GM18909 (cell line): ENCODE results near the gene HRC.
"Not testable (repeated sequence)": the region's sequence is repeated elsewhere in the genome, so short reads cannot be mapped to it uniquely, and the experiment has no call there.

Source experiments
- ATAC-seq: cut with Tn5 transposase; IDR thresholded peaks from one replicate; pipeline ENCODE4 v1.9.1; 2021; ENCODE audit warnings: mild to moderate bottlenecking; ENCODE audit not compliant: unreplicated experiment, poor library complexity

Gene HRC

DNA sequence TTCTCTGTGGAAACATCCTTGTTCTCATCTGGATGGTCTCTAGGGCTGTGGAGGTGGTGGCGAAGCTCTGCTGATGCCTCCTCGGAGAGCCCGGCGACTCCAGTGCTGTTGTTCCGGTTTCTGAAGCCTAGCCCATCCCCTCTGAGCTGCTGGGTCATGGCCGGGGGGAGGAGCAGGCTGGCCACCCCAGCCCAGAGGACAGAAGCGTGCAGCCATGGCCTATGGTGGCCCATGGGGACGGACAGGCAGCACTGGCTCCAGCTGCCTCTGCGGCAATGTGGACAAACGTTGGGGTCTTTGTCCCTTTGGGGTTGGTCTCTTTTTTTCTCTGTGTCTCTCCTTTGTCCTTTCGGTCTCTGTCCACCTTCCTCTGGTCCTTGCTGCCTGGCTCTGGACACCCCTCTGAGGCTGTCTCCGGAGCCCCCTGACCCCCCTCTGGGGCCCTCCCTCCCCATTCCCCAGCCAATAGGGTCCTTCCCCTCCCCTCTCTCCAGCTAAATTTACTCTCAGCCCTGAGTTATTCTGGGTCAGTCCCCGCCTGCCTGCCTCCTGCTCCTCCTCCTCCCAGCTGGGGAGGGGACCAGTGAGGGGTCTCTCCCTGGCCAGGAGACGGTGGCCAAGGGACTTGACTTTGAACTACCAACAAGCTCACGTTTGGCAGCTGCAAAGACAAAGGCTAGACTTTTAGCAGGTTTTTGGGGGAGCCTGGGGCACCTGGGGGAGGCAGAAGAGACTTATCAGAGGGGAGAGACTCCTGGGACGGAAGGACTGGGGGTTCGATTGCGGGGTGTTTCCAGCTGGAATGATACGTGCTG, at the start of gene HRC:
Gene HRC, minus strand, starts transcription at position 392 of the 815 bp plus-strand sequence. Its CDS starts 159 bp downstream, at position 233.
- no peak for ATAC-seq

GRCh38 chr19:49201042-49201441, 45.8 kb upstream of the HRC start:
- ATAC-seq = no peak

DNA sequence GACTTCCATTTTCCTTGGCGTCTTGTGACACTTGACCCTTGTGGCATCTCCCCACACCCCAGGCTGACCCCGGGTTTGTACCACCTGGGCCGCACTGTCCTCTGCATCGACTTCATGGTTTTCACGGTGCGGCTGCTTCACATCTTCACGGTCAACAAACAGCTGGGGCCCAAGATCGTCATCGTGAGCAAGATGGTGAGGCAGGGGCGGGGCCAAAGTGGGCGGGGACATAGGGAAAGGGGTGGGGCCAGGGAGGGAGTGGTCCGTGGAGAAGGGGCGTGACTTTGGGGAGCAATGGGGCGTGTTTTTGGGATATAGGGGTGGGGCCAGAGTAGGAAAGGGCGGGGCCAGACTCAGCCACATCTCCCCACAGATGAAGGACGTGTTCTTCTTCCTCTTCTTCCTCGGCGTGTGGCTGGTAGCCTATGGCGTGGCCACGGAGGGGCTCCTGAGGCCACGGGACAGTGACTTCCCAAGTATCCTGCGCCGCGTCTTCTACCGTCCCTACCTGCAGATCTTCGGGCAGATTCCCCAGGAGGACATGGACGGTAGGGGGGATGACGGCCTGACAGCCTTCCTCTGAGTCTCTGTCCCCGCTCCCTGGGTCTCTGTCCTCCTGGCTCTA, 45.2 kb upstream of the HRC start:
- ATAC-seq = no peak

DNA sequence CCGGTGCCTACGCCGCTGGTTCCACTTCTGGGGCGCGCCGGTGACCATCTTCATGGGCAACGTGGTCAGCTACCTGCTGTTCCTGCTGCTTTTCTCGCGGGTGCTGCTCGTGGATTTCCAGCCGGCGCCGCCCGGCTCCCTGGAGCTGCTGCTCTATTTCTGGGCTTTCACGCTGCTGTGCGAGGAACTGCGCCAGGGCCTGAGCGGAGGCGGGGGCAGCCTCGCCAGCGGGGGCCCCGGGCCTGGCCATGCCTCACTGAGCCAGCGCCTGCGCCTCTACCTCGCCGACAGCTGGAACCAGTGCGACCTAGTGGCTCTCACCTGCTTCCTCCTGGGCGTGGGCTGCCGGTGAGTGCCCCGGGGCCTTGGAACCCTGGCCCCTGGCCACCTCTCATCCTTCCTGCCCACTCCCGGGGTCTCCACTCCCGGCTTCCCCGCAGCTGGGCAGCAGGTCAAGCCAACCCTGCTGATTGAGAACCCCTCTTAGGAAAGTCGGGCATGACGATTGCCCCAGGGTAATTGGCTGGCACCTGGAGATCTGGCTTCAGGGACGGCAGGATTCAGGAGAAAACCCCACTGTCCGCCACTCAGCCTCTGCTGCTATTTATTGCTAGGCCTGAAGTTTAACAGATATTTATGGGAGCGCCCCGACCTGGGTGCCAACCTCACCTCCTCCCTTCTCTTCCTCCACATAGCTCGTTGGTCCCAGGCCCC, 41.5 kb upstream of the HRC start:
- ATAC-seq = no peak

- no peak for ATAC-seq
Measured at GRCh38 chr19:49194408-49194807, 39.2 kb upstream of the HRC start.

DNA sequence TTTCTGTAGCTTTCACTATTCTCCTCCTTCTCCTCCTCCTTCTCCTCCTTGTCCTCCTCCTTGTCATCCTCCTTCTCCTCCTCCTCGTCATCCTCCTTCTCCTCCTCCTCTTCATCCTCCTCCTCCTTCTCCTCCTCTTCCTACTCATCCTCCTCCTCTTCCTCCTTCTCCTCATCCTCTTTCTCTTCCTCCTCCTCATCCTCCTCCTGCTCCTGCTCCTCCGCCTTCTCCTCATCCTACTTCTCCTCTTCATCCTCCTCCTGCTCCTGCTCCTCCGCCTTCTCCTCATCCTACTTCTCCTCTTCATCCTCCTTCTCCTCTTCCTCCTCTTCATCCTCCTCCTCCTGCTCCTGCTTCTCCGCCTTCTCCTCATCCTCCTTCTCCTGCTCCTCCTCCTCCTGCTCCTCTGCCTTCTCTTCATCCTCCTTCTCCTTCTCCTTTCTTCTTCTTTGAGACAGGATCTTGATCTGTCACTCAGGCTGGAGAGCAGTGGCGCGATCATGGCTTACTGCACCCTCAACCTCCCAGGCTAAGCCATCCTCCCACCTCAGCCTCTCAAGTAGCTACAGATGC, 38.7 kb upstream of the HRC start:
- ATAC-seq = no peak

DNA sequence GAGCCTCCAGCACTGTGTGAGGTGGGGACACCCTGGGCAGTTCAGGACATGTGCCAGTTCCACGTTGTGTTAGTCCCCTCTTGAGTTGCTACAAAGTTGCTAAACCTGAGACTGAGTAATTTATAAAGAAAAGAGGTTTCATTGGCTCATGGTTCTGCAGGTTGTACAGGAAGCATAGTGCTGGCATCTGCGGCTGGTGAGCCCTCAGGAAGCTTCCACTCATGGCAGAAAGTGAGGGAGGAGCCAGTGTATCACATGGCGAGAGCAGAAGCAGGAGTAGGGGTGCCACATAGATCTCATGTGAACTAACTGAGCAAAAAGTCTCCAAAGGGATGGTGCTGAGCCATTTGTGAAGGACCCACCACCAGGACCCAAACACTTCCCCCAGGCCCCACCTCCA, 35.6 kb upstream of the HRC start:
- ATAC-seq = no peak

- no peak for ATAC-seq
Measured at GRCh38 chr19:49189259-49189658, 34.1 kb upstream of the HRC start.

GRCh38 chr19:49188626-49189200, 33.5 kb upstream of the HRC start:
- ATAC-seq = no peak

GRCh38 chr19:49186108-49186507, 30.9 kb upstream of the HRC start:
- no peak for ATAC-seq

DNA sequence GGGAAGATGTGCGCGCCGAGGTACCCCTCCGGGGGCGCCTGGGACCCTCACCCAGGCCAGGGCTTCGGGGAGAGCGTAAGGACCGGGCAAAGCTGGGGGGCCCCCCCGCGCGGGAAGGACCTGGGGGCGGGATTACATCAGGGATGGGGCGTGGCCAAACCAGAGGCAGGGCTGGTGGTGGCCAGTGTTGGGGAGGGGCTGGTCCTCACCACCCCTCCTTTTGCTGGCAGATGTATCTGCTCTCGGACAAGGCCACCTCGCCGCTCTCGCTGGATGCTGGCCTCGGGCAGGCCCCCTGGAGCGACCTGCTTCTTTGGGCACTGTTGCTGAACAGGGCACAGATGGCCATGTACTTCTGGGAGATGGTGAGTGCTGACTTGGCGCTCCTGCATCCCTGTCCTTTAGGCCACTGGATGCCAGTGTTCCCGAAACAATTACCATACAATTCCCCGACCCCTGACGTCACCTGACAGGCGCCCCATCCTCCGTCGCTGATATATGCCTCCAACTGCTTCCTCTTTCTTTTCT, 27.7 kb upstream of the HRC start:
- ATAC-seq = no peak

DNA sequence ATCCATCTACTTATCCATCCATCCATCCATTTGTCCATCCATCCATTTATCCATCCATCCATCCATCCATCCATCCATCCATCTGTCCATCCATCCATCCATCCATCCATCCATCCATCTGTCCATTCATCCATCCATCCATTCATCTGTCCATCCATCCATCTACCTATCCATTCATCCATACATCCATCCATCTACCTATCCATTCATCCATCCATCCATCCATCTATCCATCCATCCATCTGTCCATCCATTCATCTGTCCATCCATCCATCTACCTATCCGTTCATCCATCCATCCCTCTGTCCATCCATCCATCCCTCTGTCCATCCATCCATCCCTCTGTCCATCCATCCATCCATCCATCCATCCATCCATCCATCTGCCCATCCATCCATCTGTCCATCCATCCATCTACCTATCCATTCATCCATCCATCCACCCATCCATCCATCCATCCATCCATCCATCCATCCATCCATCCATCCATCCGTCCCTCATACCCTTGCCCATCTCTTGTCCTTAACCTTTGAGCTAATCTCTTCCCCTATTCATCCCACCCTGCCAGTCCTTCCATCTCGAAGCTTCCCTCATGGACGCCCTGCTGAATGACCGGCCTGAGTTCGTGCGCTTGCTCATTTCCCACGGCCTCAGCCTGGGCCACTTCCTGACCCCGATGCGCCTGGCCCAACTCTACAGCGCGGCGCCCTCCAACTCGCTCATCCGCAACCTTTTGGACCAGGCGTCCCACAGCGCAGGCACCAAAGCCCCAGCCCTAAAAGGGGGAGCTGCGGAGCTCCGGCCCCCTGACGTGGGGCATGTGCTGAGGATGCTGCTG, 27.0 kb upstream of the HRC start:
- ATAC-seq = not testable (repeated sequence)

DNA sequence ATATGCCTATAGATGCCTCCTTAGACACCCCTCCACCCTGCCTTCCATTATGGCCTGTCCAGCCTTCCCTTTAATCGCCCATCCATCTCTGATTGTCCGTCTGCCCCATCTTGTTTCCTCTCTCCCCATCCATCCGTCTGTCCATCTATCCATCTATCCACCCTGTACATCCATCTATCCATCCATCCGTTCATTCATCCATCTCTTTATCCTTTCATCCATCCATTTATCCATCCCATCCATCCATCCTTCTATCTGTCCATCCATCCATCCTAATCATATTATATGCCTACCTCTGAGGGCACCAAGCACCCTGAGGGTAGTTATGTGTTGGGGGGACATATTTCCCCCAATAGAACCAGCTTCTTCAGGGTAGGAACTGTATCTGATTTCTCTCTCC, 25.5 kb upstream of the HRC start:
- ATAC-seq = no peak

- no peak for ATAC-seq
Measured at GRCh38 chr19:49173198-49173597, 18.0 kb upstream of the HRC start.

- ATAC-seq = no peak
Measured at GRCh38 chr19:49168421-49168820, 13.2 kb upstream of the HRC start.

- no peak for ATAC-seq
Measured at GRCh38 chr19:49167857-49168409, 12.7 kb upstream of the HRC start.

DNA sequence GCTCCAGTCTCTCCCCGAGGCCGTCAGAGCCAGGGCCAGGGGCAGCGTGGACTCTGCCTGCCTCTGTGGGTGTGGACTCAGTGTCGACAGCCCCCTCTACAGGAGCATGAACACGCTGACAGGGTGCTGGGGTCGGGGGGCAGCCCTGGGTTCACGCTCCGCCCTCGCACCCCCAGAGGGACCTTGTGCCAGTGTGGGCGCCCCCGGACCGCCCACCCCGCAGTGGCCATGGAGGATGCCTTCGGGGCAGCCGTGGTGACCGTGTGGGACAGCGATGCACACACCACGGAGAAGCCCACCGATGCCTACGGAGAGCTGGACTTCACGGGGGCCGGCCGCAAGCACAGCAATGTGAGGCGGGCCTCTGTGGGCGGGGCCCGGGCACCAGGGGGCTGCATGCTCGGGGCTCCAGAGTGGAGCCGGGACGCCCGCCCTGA, 10.7 kb upstream of the HRC start:
- no peak for ATAC-seq

GRCh38 chr19:49165111-49165750, 10.0 kb upstream of the HRC start:
- ATAC-seq = no peak

DNA sequence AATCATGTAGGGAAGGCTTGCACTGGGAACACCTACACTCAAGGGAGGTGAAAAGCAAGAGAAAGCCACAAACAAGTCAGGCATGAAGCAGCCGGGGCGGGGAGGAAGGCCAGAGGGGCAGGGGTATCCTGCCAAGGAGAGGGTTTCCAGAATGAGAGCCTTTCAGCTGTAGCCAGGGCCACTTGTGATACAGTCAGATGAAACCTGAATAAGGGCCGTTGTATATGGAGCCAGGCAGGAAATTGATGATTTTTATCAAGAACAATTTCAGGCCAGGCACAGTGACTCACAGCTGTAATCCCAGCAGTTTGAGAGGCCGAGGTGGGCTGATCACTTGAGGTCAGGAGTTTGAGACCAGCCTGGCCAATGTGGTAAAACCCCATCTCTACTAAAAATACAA, 6.8 kb upstream of the HRC start:
- no peak for ATAC-seq
